ENCODE data around the gene USHBP1.

- TF ChIP-seq CTCF (IDR thresholded peaks at IDR 0.05; ENCODE audit: insufficient read depth, low read length, poor library complexity, severe bottlenecking), result no peak
- TF ChIP-seq EZH2phosphoT487 (conservative IDR thresholded peaks at IDR 0.05; ENCODE audit: low read length), result no peak
Measured at GRCh38 chr19:17215127-17215971, 49.2 kb downstream of the USHBP1 start, which contains the start of gene USE1.
